ENCODE data around the gene CARNS1.
A peak's percentile ranks its signal among the peaks of the same experiment; 100 is the strongest.
"Not testable (repeated sequence)": the region's sequence is repeated elsewhere in the genome, so short reads cannot be mapped to it uniquely, and the experiment has no call there.

The CARNS1 gene

GRCh38 chr11:67457453-67457852 lies 42.0 kb downstream of the CARNS1 start:
- no peak for DNase-seq (ENCODE audit: insufficient read length, low spot score)
- FAIRE-seq: no peak

- DNase-seq (ENCODE audit: insufficient read length, low spot score) (no peak), FAIRE-seq (no peak)
Observed at GRCh38 chr11:67458266-67458665, 42.8 kb downstream of the CARNS1 start.

- FAIRE-seq (no peak), DNase-seq (ENCODE audit: insufficient read length, low spot score) (no peak)
Observed at GRCh38 chr11:67463186-67463585, 47.7 kb downstream of the CARNS1 start.

- DNase-seq (ENCODE audit: insufficient read length, low spot score) (peak; percentile 56), FAIRE-seq (peak; percentile 42)
Observed at GRCh38 chr11:67463680-67464410, 48.4 kb downstream of the CARNS1 start.

- DNase-seq (ENCODE audit: insufficient read length, low spot score) (peak; percentile 98), FAIRE-seq (peak; percentile 92)
Observed at GRCh38 chr11:67464411-67465188, 49.1 kb downstream of the CARNS1 start.

GRCh38 chr11:67465189-67465510 lies 49.7 kb downstream of the CARNS1 start:
- DNase-seq (ENCODE audit: insufficient read length, low spot score) (no peak), FAIRE-seq (no peak)

- not testable (repeated sequence) for DNase-seq (ENCODE audit: insufficient read length, low spot score); FAIRE-seq
Observed at GRCh38 chr11:67465530-67465929, 50.1 kb downstream of the CARNS1 start.

GRCh38 chr11:67466367-67466766 lies 50.9 kb downstream of the CARNS1 start:
- no peak for FAIRE-seq
- DNase-seq (ENCODE audit: insufficient read length, low spot score): no peak

- no peak for FAIRE-seq
- DNase-seq (ENCODE audit: insufficient read length, low spot score): no peak
Observed at GRCh38 chr11:67466962-67467771, 51.7 kb downstream of the CARNS1 start.

- DNase-seq (ENCODE audit: insufficient read length, low spot score) (no peak), FAIRE-seq (no peak)
Observed at GRCh38 chr11:67468056-67468455, 52.6 kb downstream of the CARNS1 start.

GRCh38 chr11:67468456-67468758 lies 52.9 kb downstream of the CARNS1 start:
- FAIRE-seq: no peak
- no peak for DNase-seq (ENCODE audit: insufficient read length, low spot score)

- DNase-seq (ENCODE audit: insufficient read length, low spot score) (peak; percentile 98), FAIRE-seq (peak; percentile 96)
Observed at GRCh38 chr11:67468759-67469507, 53.5 kb downstream of the CARNS1 start, which contains the start of gene TMEM134. TMEM134 (minus strand) TSS chr11:67469251; CDS start chr11:67469192, 59 bp downstream.

- DNase-seq (ENCODE audit: insufficient read length, low spot score) (no peak), FAIRE-seq (no peak)
Observed at GRCh38 chr11:67469508-67469811, 54.0 kb downstream of the CARNS1 start.

GRCh38 chr11:67470337-67471002 lies 55.0 kb downstream of the CARNS1 start:
- FAIRE-seq: no peak
- no peak for DNase-seq (ENCODE audit: insufficient read length, low spot score)

- no peak for FAIRE-seq
- no peak for DNase-seq (ENCODE audit: insufficient read length, low spot score)
Observed at GRCh38 chr11:67472882-67473281, 57.4 kb downstream of the CARNS1 start.
